ENCODE results near the gene CEBPE. TPM values are rescaled to one million over a fixed set of nuclear protein-coding genes. Genes with fewer than 3 reads are reported as not detected.

Gene CEBPE
- total RNA-seq, 1 experiment from 2014 or later: not detected

- no peak overlapping the region for H3K4me2 ChIP-seq
- ChIA-PET CTCF (interaction anchor here (0.6 kb wide), 1 partner anchor 105 kb away, joined by 3 read pairs; no protein-coding TSS in a partner anchor), POLR2A (ENCODE audit: unreplicated experiment) (no interaction called here)
- no peak for DNase-seq
- peaks cover 22% of the 10 kb centered on the region; the same call in 1 of the 2 replicates for H3K36me3 ChIP-seq (ENCODE audit: low read depth)
- intact Hi-C loops (cut with micrococcal nuclease; ENCODE audit: unreplicated experiment): no loop called here
- H3K9me3 ChIP-seq (ENCODE audit: insufficient read depth, low read depth): no peaks in the 10 kb centered on the region
- no TSS peak for BruUV-seq (replicated peaks)
- H3K4me3 ChIP-seq: no peak overlapping the region
- H3K79me2 ChIP-seq (ENCODE audit: low read depth): peaks cover 28% of the 10 kb centered on the region
- peaks cover 12% of the 10 kb centered on the region; the same call in 1 of the 2 replicates for H3K4me1 ChIP-seq (replicated peaks; ENCODE audit: insufficient read depth)
- H3F3A ChIP-seq (ENCODE audit: insufficient read depth, low read depth): no peaks in the 10 kb centered on the region; the same call in 1 of the 2 replicates
- no peaks in the 10 kb centered on the region; the same call in 1 of the 2 replicates for H4K20me1 ChIP-seq (ENCODE audit: insufficient read depth)
- H3K27ac ChIP-seq: no peak overlapping the region
- TF ChIP-seq EZH2 (IDR thresholded peaks at IDR 0.05; ENCODE audit: low read depth) (no peak), CTCF (conservative IDR thresholded peaks at IDR 0.05) (no peak)
- H3K9me2 ChIP-seq (ENCODE audit: insufficient read depth): no peaks in the 10 kb centered on the region
- H2AFZ ChIP-seq: no peak overlapping the region
- H3K27me3 ChIP-seq (ENCODE audit: insufficient read depth, low read depth): no peaks in the 10 kb centered on the region
Observed at GRCh38 chr14:23101213-23101970, 17.7 kb downstream of the CEBPE start.

- ChIA-PET POLR2A (ENCODE audit: unreplicated experiment) (no interaction called here), CTCF (no interaction called here)
- Histone ChIP-seq H3F3A (ENCODE audit: insufficient read depth, low read depth) (peaks cover 8% of the 10 kb centered on the region), H3K9me3 (ENCODE audit: insufficient read depth, low read depth) (no peaks in the 10 kb centered on the region), H3K9me2 (ENCODE audit: insufficient read depth) (no peaks in the 10 kb centered on the region), H3K4me3 (no peak overlapping the region), H3K79me2 (ENCODE audit: low read depth) (peaks cover 40% of the 10 kb centered on the region), H3K36me3 (ENCODE audit: low read depth) (peaks cover 22% of the 10 kb centered on the region; the same call in 1 of the 2 replicates), H4K20me1 (ENCODE audit: insufficient read depth) (peaks cover under 1% of the 10 kb centered on the region), H2AFZ (no peak overlapping the region), H3K27ac (no peak overlapping the region), H3K4me1 (replicated peaks; ENCODE audit: insufficient read depth) (peaks cover 12% of the 10 kb centered on the region; the same call in 1 of the 2 replicates), H3K27me3 (ENCODE audit: insufficient read depth, low read depth) (no peaks in the 10 kb centered on the region), H3K4me2 (no peak overlapping the region)
- intact Hi-C loops (cut with micrococcal nuclease; ENCODE audit: unreplicated experiment): no loop called here
- BruUV-seq (replicated peaks): no TSS peak
- TF ChIP-seq EZH2 (IDR thresholded peaks at IDR 0.05; ENCODE audit: low read depth) (no peak), CTCF (conservative IDR thresholded peaks at IDR 0.05) (no peak)
- DNase-seq: no peak
Observed at GRCh38 chr14:23099212-23099861, 19.7 kb downstream of the CEBPE start.

GRCh38 chr14:23097786-23098185 is 21.3 kb downstream of the CEBPE start:
- Histone ChIP-seq H3K9me2 (ENCODE audit: insufficient read depth) (no peaks in the 10 kb centered on the region), H3K4me3 (no peak overlapping the region), H3K36me3 (ENCODE audit: low read depth) (peaks cover 28% of the 10 kb centered on the region; the same call in 1 of the 2 replicates), H3K27me3 (ENCODE audit: insufficient read depth, low read depth) (no peaks in the 10 kb centered on the region), H4K20me1 (ENCODE audit: insufficient read depth) (peaks cover 12% of the 10 kb centered on the region), H2AFZ (no peak overlapping the region), H3K4me2 (no peak overlapping the region), H3K27ac (no peak overlapping the region), H3F3A (ENCODE audit: insufficient read depth, low read depth) (peaks cover 8% of the 10 kb centered on the region), H3K9me3 (ENCODE audit: insufficient read depth, low read depth) (no peaks in the 10 kb centered on the region), H3K79me2 (ENCODE audit: low read depth) (peaks cover 56% of the 10 kb centered on the region), H3K4me1 (replicated peaks; ENCODE audit: insufficient read depth) (peaks cover 24% of the 10 kb centered on the region)
- DNase-seq: no peak
- no TSS peak for BruUV-seq (replicated peaks)
- intact Hi-C loops (cut with micrococcal nuclease; ENCODE audit: unreplicated experiment): no loop called here
- TF ChIP-seq EZH2 (IDR thresholded peaks at IDR 0.05; ENCODE audit: low read depth): no peak
- no peak for TF ChIP-seq CTCF (conservative IDR thresholded peaks at IDR 0.05)
- POLR2A ChIA-PET (ENCODE audit: unreplicated experiment): no interaction called here
- CTCF ChIA-PET: no interaction called here
